ENCODE results near the gene SLC38A5. TPM values are rescaled to one million over a fixed set of nuclear protein-coding genes. Genes with fewer than 3 reads are reported as not detected.

Gene SLC38A5
- total and polyA plus RNA-seq, 9 of the 15 experiments (the other 6 are each of a cell fraction or from before 2014, with no cell fraction given) = 9.3 to 228 (median 142) TPM

DNA sequence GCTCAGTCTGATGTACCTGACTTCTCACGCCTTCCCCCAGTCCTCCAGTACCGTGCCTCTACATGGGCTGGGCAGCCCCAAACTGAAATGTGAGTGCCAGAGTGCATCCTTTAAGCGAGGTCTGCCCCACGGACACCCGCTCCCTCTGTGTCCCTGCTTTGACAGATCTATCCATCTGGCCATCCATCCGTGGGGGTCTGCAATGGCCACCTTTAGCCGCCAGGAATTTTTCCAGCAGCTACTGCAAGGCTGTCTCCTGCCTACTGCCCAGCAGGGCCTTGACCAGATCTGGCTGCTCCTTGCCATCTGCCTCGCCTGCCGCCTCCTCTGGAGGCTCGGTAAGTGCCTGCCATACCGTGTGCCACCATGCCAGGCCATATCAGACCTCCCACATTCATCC, 39.6 kb upstream of the SLC38A5 start:
- Histone ChIP-seq H3K36me3 (ENCODE audit: control insufficient read depth, insufficient read depth, low read length) (no peaks in the 10 kb centered on the region), H3K9ac (ENCODE audit: insufficient read depth in 1 of 2, low read depth in 2 of 2, low read length in 2 of 2) (peak overlapping the region in 1 of 2 experiments; percentile 71; a peak in 2 of 4 replicates), H3K4me3 (no peak overlapping the region), H3K79me2 (ENCODE audit: control insufficient read depth, insufficient read depth, low read length) (peaks cover 5% of the 10 kb centered on the region; the same call in 2 of the 3 replicates), H3K4me2 (ENCODE audit: insufficient read depth, low read length) (peak overlapping the region; percentile 78; the same call in 1 of the 2 replicates), H4K20me1 (replicated peaks; ENCODE audit: control insufficient read depth, insufficient read depth, low read length) (no peaks in the 10 kb centered on the region), H2AFZ (ENCODE audit: low read depth, low read length) (peak overlapping the region; percentile 88; the same call in 1 of the 2 replicates), H3K27ac (ENCODE audit: extremely low read depth, low read depth, low read length) (no peak overlapping the region), H3K27me3 (ENCODE audit: control insufficient read depth in 2 of 2, insufficient read depth in 2 of 2, low read length in 2 of 2) (no peaks in the 10 kb centered on the region), H3K9me3 (replicated peaks; ENCODE audit: control insufficient read depth, insufficient read depth, low read depth, low read length) (no peaks in the 10 kb centered on the region), H3K9me1 (ENCODE audit: control insufficient read depth, insufficient read depth, low read length) (peaks cover 2% of the 10 kb centered on the region), H3K4me1 (replicated peaks in 1 of 2; ENCODE audit: control insufficient read depth in 2 of 2, insufficient read depth in 2 of 2, low read length in 2 of 2) (peaks cover 20 to 39% of the 10 kb centered on the region in 2 experiments; a peak in 4 of 5 replicates)
- CTCF ChIA-PET (ENCODE audit: low intra/inter-chr PET ratio) = no interaction called here
- DNase-seq (ENCODE audit: extremely low read depth in 1 of 4, low spot score in 3 of 4) (no peak), FAIRE-seq (no peak), ATAC-seq (no peak)
- TF ChIP-seq ZNF146 (CRISPR knock-in tag; IDR thresholded peaks at IDR 0.05; ENCODE audit: unreplicated experiment) (no peak), TSC22D4 (tag; IDR thresholded peaks at IDR 0.05) (no peak), XRCC5 (IDR thresholded peaks at IDR 0.05; ENCODE audit: low read depth, low read length) (no peak), ZNF445 (CRISPR knock-in tag; IDR thresholded peaks at IDR 0.05; ENCODE audit: low read depth) (no peak), CC2D1A (IDR thresholded peaks at IDR 0.05) (no peak), PHF21A (IDR thresholded peaks at IDR 0.05; ENCODE audit: borderline replicate concordance, low read depth) (no peak), SMARCA5 (IDR thresholded peaks at IDR 0.05) (no peak), HNRNPL (IDR thresholded peaks at IDR 0.05; ENCODE audit: low read depth, low read length) (no peak), ZNF12 (CRISPR knock-in tag; IDR thresholded peaks at IDR 0.05) (no peak), PTRF (tag; IDR thresholded peaks at IDR 0.05) (no peak), KAT2B (IDR thresholded peaks at IDR 0.05; ENCODE audit: low read depth, low read length) (no peak), U2AF1 (optimal IDR thresholded peaks at IDR 0.05; ENCODE audit: low read depth, low read length) (no peak), TCFL5 (CRISPR knock-in tag; conservative IDR thresholded peaks at IDR 0.05) (no peak)
- TF ChIP-seq, protein P1, sequence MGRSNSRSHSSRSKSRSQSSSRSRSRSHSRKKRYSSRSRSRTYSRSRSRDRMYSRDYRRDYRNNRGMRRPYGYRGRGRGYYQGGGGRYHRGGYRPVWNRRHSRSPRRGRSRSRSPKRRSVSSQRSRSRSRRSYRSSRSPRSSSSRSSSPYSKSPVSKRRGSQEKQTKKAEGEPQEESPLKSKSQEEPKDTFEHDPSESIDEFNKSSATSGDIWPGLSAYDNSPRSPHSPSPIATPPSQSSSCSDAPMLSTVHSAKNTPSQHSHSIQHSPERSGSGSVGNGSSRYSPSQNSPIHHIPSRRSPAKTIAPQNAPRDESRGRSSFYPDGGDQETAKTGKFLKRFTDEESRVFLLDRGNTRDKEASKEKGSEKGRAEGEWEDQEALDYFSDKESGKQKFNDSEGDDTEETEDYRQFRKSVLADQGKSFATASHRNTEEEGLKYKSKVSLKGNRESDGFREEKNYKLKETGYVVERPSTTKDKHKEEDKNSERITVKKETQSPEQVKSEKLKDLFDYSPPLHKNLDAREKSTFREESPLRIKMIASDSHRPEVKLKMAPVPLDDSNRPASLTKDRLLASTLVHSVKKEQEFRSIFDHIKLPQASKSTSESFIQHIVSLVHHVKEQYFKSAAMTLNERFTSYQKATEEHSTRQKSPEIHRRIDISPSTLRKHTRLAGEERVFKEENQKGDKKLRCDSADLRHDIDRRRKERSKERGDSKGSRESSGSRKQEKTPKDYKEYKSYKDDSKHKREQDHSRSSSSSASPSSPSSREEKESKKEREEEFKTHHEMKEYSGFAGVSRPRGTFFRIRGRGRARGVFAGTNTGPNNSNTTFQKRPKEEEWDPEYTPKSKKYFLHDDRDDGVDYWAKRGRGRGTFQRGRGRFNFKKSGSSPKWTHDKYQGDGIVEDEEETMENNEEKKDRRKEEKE (IDR thresholded peaks at IDR 0.05; ENCODE audit: borderline replicate concordance in 1 of 2, control insufficient read depth in 1 of 2, low read depth in 2 of 2, low read length in 1 of 2) = no peak
- TF ChIP-seq, protein P2, sequence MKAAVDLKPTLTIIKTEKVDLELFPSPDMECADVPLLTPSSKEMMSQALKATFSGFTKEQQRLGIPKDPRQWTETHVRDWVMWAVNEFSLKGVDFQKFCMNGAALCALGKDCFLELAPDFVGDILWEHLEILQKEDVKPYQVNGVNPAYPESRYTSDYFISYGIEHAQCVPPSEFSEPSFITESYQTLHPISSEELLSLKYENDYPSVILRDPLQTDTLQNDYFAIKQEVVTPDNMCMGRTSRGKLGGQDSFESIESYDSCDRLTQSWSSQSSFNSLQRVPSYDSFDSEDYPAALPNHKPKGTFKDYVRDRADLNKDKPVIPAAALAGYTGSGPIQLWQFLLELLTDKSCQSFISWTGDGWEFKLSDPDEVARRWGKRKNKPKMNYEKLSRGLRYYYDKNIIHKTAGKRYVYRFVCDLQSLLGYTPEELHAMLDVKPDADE (conservative IDR thresholded peaks at IDR 0.05; ENCODE audit: control insufficient read depth, low read depth, low read length) = no peak
- POLR2A ChIA-PET = no interaction called here
- in situ Hi-C loops (cut with MboI) = no loop called here
- no TSS peak for BruUV-seq (replicated peaks)
- intact Hi-C loops (cut with micrococcal nuclease) = no loop called here
- WGBS (ENCODE audit: insufficient coverage, low coverage, missing lambda C conversion rate) = 56% methylated on average over 11 of the region's 11 CpGs

Data from K562 (cell line).